Measurements from ENCODE around the gene KCNJ15.

DNA sequence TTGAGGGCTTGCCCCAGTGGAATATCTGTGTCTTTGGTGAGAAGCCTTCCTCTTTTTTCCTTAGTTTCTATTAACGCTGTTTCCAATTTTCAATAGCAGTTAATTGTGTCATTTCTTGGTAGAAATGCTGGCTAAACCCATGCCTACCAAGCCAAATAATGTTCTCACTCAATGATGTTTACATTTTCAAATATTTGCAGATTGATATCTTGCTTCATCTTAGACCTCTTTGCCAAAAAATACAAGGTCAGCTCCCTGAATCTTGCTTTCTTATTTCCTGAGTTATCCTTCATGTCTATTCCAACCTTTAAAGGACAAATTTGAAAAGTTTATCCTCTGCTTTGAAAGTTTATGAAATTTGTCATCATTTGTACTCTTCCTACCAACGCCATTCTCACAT, 5.1 kb downstream of the KCNJ15 start:
- TF ChIP-seq, protein P1, sequence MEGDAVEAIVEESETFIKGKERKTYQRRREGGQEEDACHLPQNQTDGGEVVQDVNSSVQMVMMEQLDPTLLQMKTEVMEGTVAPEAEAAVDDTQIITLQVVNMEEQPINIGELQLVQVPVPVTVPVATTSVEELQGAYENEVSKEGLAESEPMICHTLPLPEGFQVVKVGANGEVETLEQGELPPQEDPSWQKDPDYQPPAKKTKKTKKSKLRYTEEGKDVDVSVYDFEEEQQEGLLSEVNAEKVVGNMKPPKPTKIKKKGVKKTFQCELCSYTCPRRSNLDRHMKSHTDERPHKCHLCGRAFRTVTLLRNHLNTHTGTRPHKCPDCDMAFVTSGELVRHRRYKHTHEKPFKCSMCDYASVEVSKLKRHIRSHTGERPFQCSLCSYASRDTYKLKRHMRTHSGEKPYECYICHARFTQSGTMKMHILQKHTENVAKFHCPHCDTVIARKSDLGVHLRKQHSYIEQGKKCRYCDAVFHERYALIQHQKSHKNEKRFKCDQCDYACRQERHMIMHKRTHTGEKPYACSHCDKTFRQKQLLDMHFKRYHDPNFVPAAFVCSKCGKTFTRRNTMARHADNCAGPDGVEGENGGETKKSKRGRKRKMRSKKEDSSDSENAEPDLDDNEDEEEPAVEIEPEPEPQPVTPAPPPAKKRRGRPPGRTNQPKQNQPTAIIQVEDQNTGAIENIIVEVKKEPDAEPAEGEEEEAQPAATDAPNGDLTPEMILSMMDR (IDR thresholded peaks at IDR 0.05; ENCODE audit: low read depth, low read length): no peak
- no peak for TF ChIP-seq EZH2phosphoT487 (IDR thresholded peaks at IDR 0.05; ENCODE audit: low read depth)

Measured in OCI-LY3 (cell line).